ENCODE results near the gene CAPN15. TPM values are rescaled to one million over a fixed set of nuclear protein-coding genes. Genes with fewer than 3 reads are reported as not detected.

The CAPN15 gene
- total RNA-seq, 4 donors from 2014 or later, result 19.6 to 42.6 (median 29.0) TPM

GRCh38 chr16:508884-509736 is 18.4 kb upstream of the CAPN15 start:
- no peaks in the 10 kb centered on the region for H3K4me1 ChIP-seq
- peak in 1 of 2 donors; percentile 21 for DNase-seq
- no peak overlapping the region for H3K4me3 ChIP-seq (replicated peaks in 1 of 3)
- intact Hi-C loops (cut with DNase I), result no loop called here
- no peaks in the 10 kb centered on the region for H3K27me3 ChIP-seq
- H3K9me3 ChIP-seq, result no peaks in the 10 kb centered on the region
- WGBS, 2 donors, result 74 to 85% methylated on average over 17 of the region's 18 CpGs
- no peak overlapping the region for H3K27ac ChIP-seq
- H3K36me3 ChIP-seq, result no peaks in the 10 kb centered on the region
- no peak for TF ChIP-seq CTCF (IDR thresholded peaks at IDR 0.05)
- TF ChIP-seq POLR2A (IDR thresholded peaks at IDR 0.05), result no peak

- Histone ChIP-seq H3K9me3 (no peaks in the 10 kb centered on the region), H3K4me3 (replicated peaks in 1 of 3) (no peak overlapping the region), H3K36me3 (no peaks in the 10 kb centered on the region), H3K27ac (no peak overlapping the region), H3K4me1 (no peaks in the 10 kb centered on the region), H3K27me3 (no peaks in the 10 kb centered on the region)
- WGBS, 2 donors, result 94 to 95% methylated on average over 23 to 29 of the region's 35 CpGs
- TF ChIP-seq CTCF (IDR thresholded peaks at IDR 0.05), result no peak
- no peak for TF ChIP-seq POLR2A (IDR thresholded peaks at IDR 0.05)
- DNase-seq, result no peak
- intact Hi-C loops (cut with DNase I), result no loop called here
Measured at GRCh38 chr16:510066-510825, 17.3 kb upstream of the CAPN15 start.

- Histone ChIP-seq H3K9me3 (no peaks in the 10 kb centered on the region), H3K27me3 (no peaks in the 10 kb centered on the region), H3K4me3 (replicated peaks in 1 of 3) (no peak overlapping the region), H3K27ac (no peak overlapping the region), H3K4me1 (no peaks in the 10 kb centered on the region), H3K36me3 (peaks cover 0 to 5% of the 10 kb centered on the region in 2 donors)
- DNase-seq, result no peak
- TF ChIP-seq CTCF (IDR thresholded peaks at IDR 0.05) (no peak), POLR2A (IDR thresholded peaks at IDR 0.05) (no peak)
- intact Hi-C loops (cut with DNase I), result no loop called here
- 92 to 95% methylated on average over 6 of the region's 6 CpGs for WGBS, 2 donors
Measured at GRCh38 chr16:512802-513201, 14.7 kb upstream of the CAPN15 start.

GRCh38 chr16:513950-514349 is 13.6 kb upstream of the CAPN15 start:
- Histone ChIP-seq H3K9me3 (no peaks in the 10 kb centered on the region), H3K27me3 (no peaks in the 10 kb centered on the region), H3K4me3 (replicated peaks in 1 of 3) (no peak overlapping the region), H3K36me3 (peaks cover 0 to 5% of the 10 kb centered on the region in 2 donors), H3K27ac (no peak overlapping the region), H3K4me1 (no peaks in the 10 kb centered on the region)
- TF ChIP-seq POLR2A (IDR thresholded peaks at IDR 0.05) (no peak), CTCF (IDR thresholded peaks at IDR 0.05) (no peak)
- no peak for DNase-seq
- WGBS, 2 donors, result 73 to 79% methylated on average over 4 of the region's 10 CpGs
- intact Hi-C loops (cut with DNase I), result no loop called here

Data from thyroid gland (tissue), 4 donors.